GM19372 (cell line): ENCODE measurements around the gene ZBTB43.
"Not testable (repeated sequence)": the region's sequence is repeated elsewhere in the genome, so short reads cannot be mapped to it uniquely, and the experiment has no call there.

ENCODE experiments used
- ATAC-seq: cut with Tn5 transposase; IDR thresholded peaks from one replicate; pipeline ENCODE4 v1.9.1; 2021; ENCODE audit warnings: mild to moderate bottlenecking, low read depth, moderate library complexity; ENCODE audit not compliant: unreplicated experiment

Gene ZBTB43

GRCh38 chr9:126788634-126789349 is 16.0 kb upstream of the ZBTB43 start:
- ATAC-seq: no peak

GRCh38 chr9:126790561-126790960 is 14.3 kb upstream of the ZBTB43 start:
- no peak for ATAC-seq

GRCh38 chr9:126791406-126792230 is 13.2 kb upstream of the ZBTB43 start:
- ATAC-seq: no peak

- no peak for ATAC-seq
Measured at GRCh38 chr9:126793686-126794417, 11.0 kb upstream of the ZBTB43 start.

- no peak for ATAC-seq
Measured at GRCh38 chr9:126794441-126794840, 10.4 kb upstream of the ZBTB43 start.

GRCh38 chr9:126796758-126797157 is 8.1 kb upstream of the ZBTB43 start:
- ATAC-seq: no peak

GRCh38 chr9:126797903-126798302 is 6.9 kb upstream of the ZBTB43 start:
- no peak for ATAC-seq

- no peak for ATAC-seq
Measured at GRCh38 chr9:126799034-126799433, 5.8 kb upstream of the ZBTB43 start.

- no peak for ATAC-seq
Measured at GRCh38 chr9:126802318-126803059, 2.4 kb upstream of the ZBTB43 start.

GRCh38 chr9:126804198-126804695 is 593 bp upstream of the ZBTB43 start:
- no peak for ATAC-seq

- ATAC-seq: peak; percentile 45
Measured at GRCh38 chr9:126805554-126806262, 868 bp downstream of the ZBTB43 start.

GRCh38 chr9:126806336-126806735 is 1.5 kb downstream of the ZBTB43 start:
- no peak for ATAC-seq

- no peak for ATAC-seq
Measured at GRCh38 chr9:126809068-126809467, 4.2 kb downstream of the ZBTB43 start.

- not testable (repeated sequence) for ATAC-seq
Measured at GRCh38 chr9:126810221-126810620, 5.4 kb downstream of the ZBTB43 start.

GRCh38 chr9:126813072-126813471 is 8.2 kb downstream of the ZBTB43 start:
- ATAC-seq: no peak

- no peak for ATAC-seq
Measured at GRCh38 chr9:126814091-126814490, 9.3 kb downstream of the ZBTB43 start.

GRCh38 chr9:126817615-126818014 is 12.8 kb downstream of the ZBTB43 start:
- ATAC-seq: not testable (repeated sequence)

GRCh38 chr9:126818482-126818881 is 13.6 kb downstream of the ZBTB43 start:
- no peak for ATAC-seq

GRCh38 chr9:126819482-126819881 is 14.6 kb downstream of the ZBTB43 start:
- ATAC-seq: no peak

GRCh38 chr9:126822278-126822677 is 17.4 kb downstream of the ZBTB43 start:
- no peak for ATAC-seq
